PC-3 (cell line): Measurements from ENCODE around the gene HSPB8. TPM values are rescaled to one million over a fixed set of nuclear protein-coding genes. Genes with fewer than 3 reads are reported as not detected.

ENCODE experiments used
- ATAC-seq: fragments of 200-7000 bp; cut with Tn5 transposase; 2 replicates; pipeline ENCODE4 v1.9.1; 2020; ENCODE audit warnings: mild to moderate bottlenecking, moderate library complexity
- BruUV-seq: library from RNA; stranded (reverse); fragments of 400-500 nt; replicated peaks from 2 replicates; lab custom pipeline; 2021; lab: Mats Ljungman, UMichigan
- CTCF ChIA-PET: fragments of 300-600 bp; sonication (Branson Sonifier 250); formaldehyde crosslinking; loops from one replicate; lab custom pipeline; 2022; ENCODE audit warnings: antibody characterized with exemption; lab: Charles Lee
- POLR2A ChIA-PET: fragments of 300-600 bp; sonication (Branson Sonifier 250); formaldehyde crosslinking; loops from one replicate; lab custom pipeline; 2022; ENCODE audit warnings: antibody characterized with exemption; ENCODE audit not compliant: unreplicated experiment; lab: Charles Lee
- DNase-seq: peaks from one replicate; pipeline ENCODE4 v3.0.0-alpha.2; 2015
- H2AFZ ChIP-seq: fragments of 300-600 bp; sonication (generic); 2 replicates; pipeline ENCODE4 v1.6.0; 2016; ENCODE audit warnings: antibody characterized with exemption, low read length
- H3F3A ChIP-seq: fragments of 300-600 bp; sonication (generic); one replicate; pipeline ENCODE4 v1.6.0; 2017; ENCODE audit warnings: antibody characterized with exemption, low read length, control low read depth, mild to moderate bottlenecking; ENCODE audit not compliant: unreplicated experiment
- H3K27ac ChIP-seq: fragments of 300-600 bp; sonication (generic); 2 replicates; pipeline ENCODE4 v1.5.1; 2016; ENCODE audit warnings: mild to moderate bottlenecking, low read length
- H3K27me3 ChIP-seq: fragments of 300-600 bp; sonication (generic); 2 replicates; pipeline ENCODE4 v1.6.1; 2016; ENCODE audit warnings: low read length, mixed read lengths
- H3K36me3 ChIP-seq: fragments of 300-600 bp; sonication (generic); 2 replicates; pipeline ENCODE4 v1.6.1; 2016; ENCODE audit warnings: low read depth, mixed run types, low read length, mixed read lengths
- H3K4me1 ChIP-seq: fragments of 300-600 bp; sonication (generic); 2 replicates; pipeline ENCODE4 v1.5.1; 2016; ENCODE audit warnings: low read length; ENCODE audit not compliant: insufficient read depth
- H3K4me2 ChIP-seq: fragments of 300-600 bp; sonication (generic); 2 replicates; pipeline ENCODE4 v1.6.0; 2016; ENCODE audit warnings: low read length
- H3K4me3 ChIP-seq: fragments of 300-600 bp; sonication (generic); 2 replicates; pipeline ENCODE4 v1.5.1; 2016; ENCODE audit warnings: mild to moderate bottlenecking, low read length, mixed read lengths
- H3K79me2 ChIP-seq: fragments of 300-600 bp; sonication (generic); 2 replicates; pipeline ENCODE4 v1.6.1; 2017; ENCODE audit warnings: low read length, mixed read lengths
- H3K9ac ChIP-seq: fragments of 300-600 bp; sonication (generic); 2 replicates; pipeline ENCODE4 v1.6.0; 2016; ENCODE audit warnings: mild to moderate bottlenecking, low read length
- H3K9me2 ChIP-seq: fragments of 300-600 bp; sonication (generic); replicated peaks from 2 replicates; pipeline ENCODE4 v1.6.1; 2016; ENCODE audit warnings: mixed run types, low read length, mixed read lengths
- H3K9me3 ChIP-seq: fragments of 300-600 bp; sonication (generic); 2 replicates; pipeline ENCODE4 v1.6.1; 2016; ENCODE audit warnings: low read length, mixed read lengths
- H4K20me1 ChIP-seq: fragments of 300-600 bp; sonication (generic); 2 replicates; pipeline ENCODE4 v1.6.1; 2016; ENCODE audit warnings: low read length, mixed read lengths
- CTCF ChIP-seq: fragments of 300-600 bp; sonication (generic); conservative IDR thresholded peaks from 2 replicates; pipeline ENCODE4 v1.5.1; 2017; ENCODE audit warnings: antibody characterized with exemption, low read depth, mild to moderate bottlenecking, low read length
- EZH2 ChIP-seq: fragments of 300-600 bp; sonication (generic); IDR thresholded peaks from one replicate; pipeline ENCODE4 v1.6.1; 2017; ENCODE audit warnings: antibody characterized with exemption, mild to moderate bottlenecking, low read length; ENCODE audit not compliant: unreplicated experiment
- EZH2phosphoT487 ChIP-seq: fragments of 300-600 bp; sonication (generic); IDR thresholded peaks from 2 replicates; pipeline ENCODE4 v1.6.1; 2018; ENCODE audit warnings: mild to moderate bottlenecking, antibody characterized with exemption, low read length, borderline replicate concordance
- intact Hi-C: fragments of 100-400 bp; cut with micrococcal nuclease; formaldehyde crosslinking; loops from 2 replicates; pipeline ENCODE4 v1.9.0; 2023
- total RNA-seq: library from RNA; depleted of rRNA; stranded (reverse); fragments of >200 nt; gene quantifications from 2 replicates; pipeline ENCODE4 v1.2.3, GENCODE V29; 2014

The HSPB8 gene
- total RNA-seq, 1 experiment from 2014 or later = 11.4 TPM

- ChIA-PET POLR2A (no interaction called here), CTCF (no interaction called here)
- no peak for DNase-seq
- no peak for TF ChIP-seq EZH2phosphoT487
- TF ChIP-seq CTCF = no peak
- no peak for TF ChIP-seq EZH2
- no peak overlapping the region for H3K4me3 ChIP-seq
- H3K9me3 ChIP-seq = peaks cover 5% of the 10 kb centered on the region
- no peak for ATAC-seq
- no peaks in the 10 kb centered on the region for H3K36me3 ChIP-seq
- no peaks in the 10 kb centered on the region for H3K27me3 ChIP-seq
- H3K27ac ChIP-seq = no peak overlapping the region
- no peak overlapping the region for H3K9ac ChIP-seq
- no peak overlapping the region for H2AFZ ChIP-seq
- no peaks in the 10 kb centered on the region for H3K4me1 ChIP-seq
- no TSS peak for BruUV-seq
- H3F3A ChIP-seq = no peaks in the 10 kb centered on the region
- no peaks in the 10 kb centered on the region for H3K9me2 ChIP-seq
- intact Hi-C loops = no loop called here
- no peak overlapping the region for H3K4me2 ChIP-seq
- no peaks in the 10 kb centered on the region for H4K20me1 ChIP-seq
- H3K79me2 ChIP-seq = no peaks in the 10 kb centered on the region
Measured at GRCh38 chr12:119130523-119130922, 48.2 kb upstream of the HSPB8 start.

- no peak overlapping the region for H2AFZ ChIP-seq
- peaks cover 5% of the 10 kb centered on the region for H3K9me3 ChIP-seq
- H3K27me3 ChIP-seq = peaks cover 22% of the 10 kb centered on the region
- H3K79me2 ChIP-seq = no peaks in the 10 kb centered on the region
- ChIA-PET CTCF (no interaction called here), POLR2A (no interaction called here)
- H3K27ac ChIP-seq = no peak overlapping the region
- no TSS peak for BruUV-seq
- no peaks in the 10 kb centered on the region for H3K4me1 ChIP-seq
- TF ChIP-seq CTCF = no peak
- TF ChIP-seq EZH2 = no peak
- TF ChIP-seq EZH2phosphoT487 = no peak
- H4K20me1 ChIP-seq = no peaks in the 10 kb centered on the region
- no peak overlapping the region for H3K4me3 ChIP-seq
- no peak for ATAC-seq
- H3K4me2 ChIP-seq = no peak overlapping the region
- H3K9me2 ChIP-seq = no peaks in the 10 kb centered on the region
- H3K9ac ChIP-seq = no peak overlapping the region
- H3F3A ChIP-seq = no peaks in the 10 kb centered on the region
- H3K36me3 ChIP-seq = no peaks in the 10 kb centered on the region
- intact Hi-C loops = no loop called here
- DNase-seq = no peak
Measured at GRCh38 chr12:119134284-119135072, 44.3 kb upstream of the HSPB8 start.

GRCh38 chr12:119136811-119137410, 41.8 kb upstream of the HSPB8 start:
- no peaks in the 10 kb centered on the region for H4K20me1 ChIP-seq
- TF ChIP-seq EZH2phosphoT487 = no peak
- TF ChIP-seq EZH2 = no peak
- no peak for TF ChIP-seq CTCF
- H3K9me2 ChIP-seq = no peaks in the 10 kb centered on the region
- H3K9ac ChIP-seq = no peak overlapping the region
- no peaks in the 10 kb centered on the region for H3K79me2 ChIP-seq
- H3K27ac ChIP-seq = no peak overlapping the region
- DNase-seq (no peak), ATAC-seq (no peak)
- no peaks in the 10 kb centered on the region for H3K4me1 ChIP-seq
- H3F3A ChIP-seq = no peaks in the 10 kb centered on the region
- H3K9me3 ChIP-seq = peaks cover 5% of the 10 kb centered on the region
- intact Hi-C loops = no loop called here
- ChIA-PET POLR2A (no interaction called here), CTCF (no interaction called here)
- no peak overlapping the region for H3K4me3 ChIP-seq
- no peak overlapping the region for H2AFZ ChIP-seq
- peaks cover 31% of the 10 kb centered on the region for H3K27me3 ChIP-seq
- BruUV-seq = no TSS peak
- H3K4me2 ChIP-seq = no peak overlapping the region
- no peaks in the 10 kb centered on the region for H3K36me3 ChIP-seq
